Activated naive CD4-positive, alpha-beta T cell (primary cell): ENCODE data around the gene MAP7.
A peak's percentile ranks its signal among the peaks of the same experiment; 100 is the strongest.

Experiments
- DNase-seq, 4 experiments: peaks; one replicate each; lab custom pipeline; 2025; lab: John Stamatoyannopoulos, UW

The MAP7 gene

DNA sequence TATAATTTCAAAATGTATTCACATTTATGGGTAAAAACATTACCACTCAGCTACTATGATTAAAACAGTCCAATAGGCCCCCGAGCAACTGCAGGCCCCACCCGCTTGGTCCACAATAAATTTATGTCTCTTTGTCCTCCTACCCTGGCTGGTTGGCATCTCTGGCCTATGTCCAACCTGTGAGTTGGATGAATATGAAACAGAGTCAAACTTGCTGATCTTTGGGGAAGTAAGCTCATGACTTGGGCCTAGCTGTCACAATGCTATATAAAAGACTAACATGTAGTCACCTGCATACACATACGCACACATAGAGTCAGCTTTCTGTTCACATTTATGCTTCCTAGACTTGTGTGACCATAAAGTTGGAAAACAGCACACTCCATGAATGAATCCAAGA is 20.5 kb downstream of the MAP7 start:
- DNase-seq = no peak

DNA sequence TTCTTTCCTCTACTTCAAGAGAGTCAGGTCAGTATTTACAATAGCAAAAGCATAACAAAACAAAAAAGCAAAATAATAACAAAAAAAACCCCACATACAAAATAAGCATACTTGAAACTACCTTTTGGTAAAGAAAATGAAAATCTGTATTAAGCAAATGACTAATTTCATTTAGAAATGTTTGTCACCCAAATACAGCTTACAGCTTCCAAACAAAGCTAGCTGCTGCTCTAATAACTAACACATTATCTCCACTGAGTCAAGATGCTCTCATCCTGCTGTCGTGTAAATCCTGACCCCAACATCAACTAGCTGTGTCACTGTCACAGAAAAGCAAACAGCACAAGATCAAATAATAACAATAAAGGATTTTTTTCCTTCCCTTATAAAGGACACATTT is 21.7 kb downstream of the MAP7 start:
- no peak for DNase-seq

DNA sequence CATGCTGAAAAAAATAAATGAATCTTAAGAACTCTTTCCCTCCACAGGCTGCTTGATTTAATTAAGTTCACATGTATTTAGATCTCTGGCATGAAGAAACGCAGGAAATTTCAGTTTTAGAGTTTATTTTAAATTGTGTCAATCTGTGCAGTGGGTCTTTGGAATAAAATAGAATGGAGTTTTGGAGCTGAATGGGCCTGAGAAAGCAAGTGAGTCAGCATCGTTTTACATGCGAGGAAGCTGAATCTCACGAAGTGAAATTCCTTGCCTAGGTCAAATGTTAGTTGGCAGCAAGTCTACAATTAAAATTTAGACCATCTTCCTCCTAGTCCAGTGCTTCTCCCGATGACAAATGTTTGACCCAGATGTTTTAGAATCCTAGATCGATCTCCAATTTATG is 22.4 kb downstream of the MAP7 start:
- DNase-seq = no peak

DNA sequence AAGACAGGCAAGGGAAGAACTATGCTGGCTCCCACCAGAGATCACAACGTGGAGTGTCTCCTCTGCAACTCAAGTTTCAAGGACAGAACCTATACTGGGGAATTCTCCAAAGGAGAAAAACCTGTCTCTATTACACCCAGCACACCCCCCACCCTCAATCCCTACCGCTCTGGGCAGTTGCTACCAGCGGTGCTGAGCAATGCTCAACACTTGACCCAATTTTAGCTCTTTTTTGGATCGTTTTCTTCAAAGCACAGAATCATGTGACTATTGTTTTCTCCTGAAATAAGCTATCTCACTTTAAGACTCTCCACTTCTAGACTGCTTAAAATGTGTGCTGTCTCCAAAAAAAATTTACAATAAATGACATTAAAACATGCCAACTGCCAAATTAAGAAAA is 23.3 kb downstream of the MAP7 start:
- DNase-seq = no peak

DNA sequence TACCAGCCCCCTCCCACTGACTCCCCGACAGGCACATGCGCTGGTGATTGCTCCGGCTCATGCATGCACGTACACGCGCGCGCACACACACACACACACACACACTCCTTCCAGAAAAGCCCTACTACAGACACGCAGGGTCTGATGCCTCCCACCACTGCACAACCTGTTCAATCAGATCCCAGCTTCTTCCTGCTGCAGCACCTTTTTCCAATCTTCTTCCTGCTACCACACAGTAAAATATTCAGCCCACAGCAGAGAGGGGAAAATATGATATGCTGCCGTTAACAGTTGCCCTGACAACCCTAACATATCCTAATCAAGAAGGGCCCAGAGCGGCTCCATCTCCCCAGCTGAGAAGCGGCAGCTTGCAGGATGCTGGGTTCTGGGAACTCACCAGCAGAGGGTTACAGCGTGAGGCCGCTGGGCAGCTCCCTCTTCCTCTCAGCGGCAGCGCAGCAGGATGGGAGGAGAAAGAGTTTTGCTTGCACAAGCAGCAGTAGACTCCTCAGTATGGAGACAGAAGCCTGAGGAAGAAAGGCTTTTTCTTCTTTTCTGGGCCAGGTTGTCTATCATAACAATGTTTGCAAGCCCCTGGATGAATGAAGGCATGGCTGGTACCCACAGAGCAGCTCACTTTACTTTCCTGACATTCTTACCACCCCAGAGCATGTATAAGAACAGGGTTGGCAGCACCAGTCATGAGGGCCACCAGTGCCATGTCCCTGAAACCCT is 23.9 kb downstream of the MAP7 start:
- DNase-seq = peak in 3 of 4 experiments; percentile 3 to 27 (median 17)

DNA sequence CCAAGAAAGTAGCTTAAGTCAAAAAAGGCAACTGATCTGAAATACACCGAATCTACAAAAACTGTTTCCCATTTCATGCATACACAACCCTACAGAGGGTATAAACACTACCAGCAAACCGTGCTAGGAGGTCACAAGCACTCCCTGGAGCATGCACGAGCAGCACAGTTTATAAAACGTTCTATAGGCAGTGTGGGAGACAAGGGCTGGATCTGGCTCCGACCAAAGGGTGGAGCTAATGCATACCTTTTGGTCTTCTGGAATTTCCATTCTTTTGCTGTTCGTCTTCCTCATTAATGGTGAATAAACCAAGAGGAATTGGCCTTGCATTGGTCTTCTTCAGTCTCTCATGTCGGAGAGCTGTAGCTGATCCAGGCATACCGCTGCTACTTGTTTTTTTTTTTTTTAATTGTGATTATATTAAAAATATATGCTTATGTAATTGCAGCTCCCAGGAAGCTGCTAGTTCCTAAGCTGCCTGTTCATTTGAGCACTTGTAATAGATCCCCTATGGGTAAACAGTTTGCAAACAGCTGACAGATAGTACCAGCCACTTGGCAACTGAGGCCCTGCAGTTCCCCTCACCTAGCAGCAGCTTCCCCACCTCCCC is 24.5 kb downstream of the MAP7 start:
- no peak for DNase-seq

DNA sequence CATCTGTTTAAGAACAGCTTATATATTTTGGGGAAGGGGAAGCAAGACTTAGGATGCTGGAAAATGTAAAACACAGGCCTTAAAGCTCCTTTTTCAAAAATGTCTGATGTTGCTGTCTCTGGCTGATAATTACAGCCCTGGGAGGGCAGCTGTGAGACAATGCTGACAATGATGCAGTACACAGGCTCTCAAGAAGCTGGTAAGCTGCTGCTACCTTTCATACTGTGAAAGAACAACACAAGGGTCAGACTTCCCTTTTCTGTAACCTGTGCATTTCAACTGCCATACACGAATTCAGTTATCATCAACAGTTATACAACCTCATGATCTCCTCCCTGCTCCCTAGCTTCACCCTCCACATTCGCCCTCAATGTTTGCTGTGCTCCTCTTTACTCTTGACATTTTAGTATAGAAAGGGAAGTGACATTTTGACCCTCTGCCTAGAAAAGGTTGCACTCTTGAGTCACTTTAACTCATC is 25.2 kb downstream of the MAP7 start:
- no peak for DNase-seq

DNA sequence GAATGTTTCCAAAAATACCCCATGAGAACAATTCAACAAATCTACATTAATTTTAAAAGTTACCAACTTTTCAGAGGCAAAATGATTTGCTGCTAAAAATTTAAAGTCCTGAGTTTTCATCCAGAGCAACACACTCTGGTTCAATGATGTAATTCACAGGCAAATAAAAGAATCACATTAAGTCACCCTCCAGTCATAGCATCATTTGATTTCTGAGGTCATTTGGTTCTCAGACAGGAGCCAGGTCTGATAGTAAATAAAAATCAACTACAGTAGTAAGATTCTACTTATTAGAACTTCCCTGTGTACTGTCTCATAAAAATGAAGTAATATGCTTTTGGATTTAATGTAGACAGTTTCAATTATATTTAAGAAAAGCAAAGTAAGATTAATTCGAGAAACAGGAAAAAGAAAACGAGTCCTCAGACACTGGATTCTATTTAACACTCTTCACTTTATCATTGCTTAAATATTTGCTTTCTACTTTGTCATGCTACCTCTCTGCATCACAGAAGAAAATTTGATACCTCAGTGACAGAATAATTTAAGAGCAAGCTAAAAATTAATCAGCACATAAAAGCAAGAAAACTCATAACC is 25.8 kb downstream of the MAP7 start:
- no peak for DNase-seq

DNA sequence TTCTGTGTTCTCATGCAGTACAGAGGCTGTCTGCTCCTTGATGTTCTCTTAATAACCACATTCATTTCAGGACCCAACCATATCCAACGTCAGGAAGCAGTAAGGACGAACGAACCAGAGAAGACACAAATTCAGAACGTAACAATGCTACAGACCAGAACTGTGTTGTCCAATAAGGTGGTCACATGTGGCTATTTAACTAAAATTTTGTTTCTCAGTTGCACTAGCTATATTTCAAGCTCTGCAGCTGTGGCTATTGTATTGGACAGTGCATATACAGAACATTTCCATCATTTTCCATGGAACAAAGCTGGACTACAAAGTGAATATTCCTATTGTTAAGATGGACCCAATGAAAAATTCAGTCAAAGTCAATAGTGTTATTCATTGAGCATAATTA is 27.0 kb downstream of the MAP7 start:
- DNase-seq = no peak

DNA sequence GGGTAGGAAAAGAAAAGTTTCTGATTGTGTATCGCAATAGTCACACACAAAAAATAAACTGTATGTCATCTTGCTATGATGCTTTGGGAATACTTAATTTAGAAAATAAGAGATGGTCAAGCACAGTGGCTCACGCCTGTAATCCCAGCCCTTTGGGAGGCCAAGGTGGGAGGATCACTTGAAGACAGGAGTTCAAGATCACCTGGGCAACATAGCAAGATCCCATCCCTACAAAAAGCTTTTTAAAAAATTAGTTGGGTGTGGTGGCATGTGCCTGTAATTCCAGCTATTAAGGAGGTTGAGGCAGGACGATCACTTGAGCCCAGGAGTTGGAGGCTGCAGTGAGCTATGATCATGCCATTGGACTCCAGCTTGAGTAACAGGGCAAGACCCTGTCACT is 27.6 kb downstream of the MAP7 start:
- no peak for DNase-seq

DNA sequence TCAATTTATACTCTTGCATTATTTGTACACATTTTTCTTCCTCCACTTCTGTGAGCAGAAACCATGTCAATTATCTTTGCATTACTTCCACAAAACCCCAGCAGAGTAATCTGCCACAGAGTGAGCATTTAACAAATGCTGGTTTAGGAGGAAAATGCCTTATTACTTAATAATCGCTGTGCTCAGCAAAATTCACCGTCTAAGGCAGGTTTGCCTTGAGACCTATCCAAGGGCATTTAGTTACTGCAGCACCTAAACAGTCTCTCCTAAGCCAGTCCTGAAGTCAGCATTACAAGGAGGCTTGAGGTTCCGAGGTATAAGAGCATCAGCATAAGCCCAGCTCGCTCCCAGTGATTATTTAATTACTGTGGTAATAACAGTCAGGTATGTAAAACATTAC is 28.3 kb downstream of the MAP7 start:
- DNase-seq = no peak

DNA sequence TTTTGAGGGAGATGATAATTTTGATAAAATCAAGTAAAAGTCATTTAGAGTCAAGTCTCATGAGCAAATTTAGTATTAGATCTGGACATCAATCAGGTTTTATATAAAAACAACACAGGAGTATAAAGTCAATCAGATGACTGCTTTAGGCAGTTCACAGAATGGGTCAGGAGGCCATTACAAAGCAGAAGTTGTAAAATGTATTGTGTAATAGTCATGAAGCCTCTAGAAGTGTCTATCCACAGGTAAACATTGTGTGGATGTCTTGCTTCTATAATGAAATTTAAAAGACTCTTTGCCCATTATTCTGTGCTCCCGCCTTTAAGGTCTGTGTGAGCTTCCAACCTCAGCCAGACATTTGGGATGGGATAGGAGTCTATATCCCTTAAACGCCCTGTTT is 28.8 kb downstream of the MAP7 start:
- DNase-seq = no peak

DNA sequence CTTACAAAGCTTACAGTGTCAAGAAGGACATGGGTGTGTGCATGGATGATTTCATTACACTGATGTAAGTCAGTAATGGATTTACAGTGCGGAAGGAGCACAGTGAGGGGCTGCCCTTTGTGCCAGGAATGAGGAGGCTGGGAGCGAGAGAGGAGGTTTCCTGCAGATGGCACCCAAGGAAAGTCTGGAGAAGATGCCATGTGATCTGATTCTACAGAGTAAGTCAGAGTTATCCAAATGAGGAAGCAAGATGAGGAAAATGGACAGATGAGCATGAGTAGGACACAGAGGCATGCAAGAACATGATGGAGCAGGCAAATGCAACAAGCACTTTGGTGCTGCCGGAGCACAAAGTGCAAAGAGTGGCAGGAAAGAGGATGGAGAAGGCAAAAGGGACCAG is 29.7 kb downstream of the MAP7 start:
- DNase-seq = no peak

DNA sequence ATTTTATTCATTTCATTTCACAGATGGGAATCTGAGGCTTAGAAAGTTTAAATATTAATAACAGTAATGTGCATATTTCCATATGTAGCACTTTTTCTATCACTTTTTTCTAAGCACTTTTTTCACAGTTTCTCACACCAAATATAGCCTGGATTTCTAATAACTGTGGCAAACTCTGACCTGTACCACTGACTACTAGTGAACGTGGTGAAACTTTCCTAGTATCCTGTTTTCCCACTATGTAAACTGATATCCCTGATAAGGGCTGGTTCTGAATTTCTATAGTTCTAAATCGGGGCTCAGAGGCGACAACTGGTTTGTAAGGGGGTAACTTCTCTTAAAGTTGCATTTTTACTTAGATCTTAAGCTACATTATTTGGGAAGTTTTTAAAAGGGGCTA is 32.6 kb downstream of the MAP7 start:
- no peak for DNase-seq

DNA sequence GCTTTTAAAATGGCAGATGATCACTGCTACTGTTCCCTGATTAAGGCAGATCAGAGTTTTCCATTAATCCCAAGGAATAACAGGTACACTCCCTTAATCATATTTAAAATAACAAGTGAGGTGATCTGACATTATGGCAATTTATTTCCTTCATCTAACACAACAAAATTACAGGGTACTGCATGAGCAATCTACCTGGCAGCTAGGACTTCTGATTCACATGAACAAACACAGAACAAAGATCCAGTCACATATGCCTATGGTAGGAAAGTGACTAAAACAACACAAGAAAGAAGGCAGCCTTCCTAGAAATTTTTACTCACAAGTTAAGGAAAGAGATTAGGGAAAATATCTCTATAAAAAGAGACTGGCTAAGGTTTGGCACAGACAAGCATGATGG is 33.2 kb downstream of the MAP7 start:
- DNase-seq = no peak

DNA sequence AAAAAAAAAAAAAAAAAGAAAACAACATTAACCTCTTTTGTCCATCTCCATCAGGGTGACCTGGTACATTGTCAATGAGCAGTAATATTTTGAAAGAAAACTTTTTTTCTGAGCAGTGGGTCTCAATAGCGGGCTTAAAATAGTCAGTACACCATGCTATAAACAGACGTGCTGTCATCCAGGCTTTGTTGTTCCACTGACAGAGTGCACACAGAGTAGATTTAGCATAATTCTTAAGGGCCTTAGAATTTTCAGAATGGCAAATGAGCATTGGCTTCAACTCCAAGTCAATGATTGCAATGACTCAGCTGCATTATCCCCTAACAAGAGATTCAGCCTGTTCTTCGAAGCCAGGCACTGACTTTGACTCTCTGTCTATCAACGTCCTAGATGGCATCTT is 35.6 kb downstream of the MAP7 start:
- DNase-seq = no peak

DNA sequence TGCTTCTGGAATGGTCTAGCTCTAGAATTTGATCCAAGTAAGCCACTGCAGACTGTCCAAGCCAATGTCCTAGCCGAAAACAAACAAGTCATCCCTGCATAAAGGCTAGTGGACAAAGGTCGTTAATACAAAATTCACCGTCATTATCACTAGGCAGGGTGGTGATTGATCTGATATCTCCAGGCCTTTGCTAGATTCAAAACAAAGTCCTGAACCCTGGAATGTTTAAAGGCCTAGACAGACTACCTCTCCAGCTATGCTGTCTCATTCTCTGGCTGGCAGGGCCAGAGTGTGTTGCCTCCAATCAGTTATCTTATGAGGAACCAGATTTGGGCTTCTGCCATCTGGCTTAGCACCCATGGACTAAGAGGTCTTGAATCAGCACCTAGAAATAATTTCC is 38.3 kb downstream of the MAP7 start:
- DNase-seq = no peak

DNA sequence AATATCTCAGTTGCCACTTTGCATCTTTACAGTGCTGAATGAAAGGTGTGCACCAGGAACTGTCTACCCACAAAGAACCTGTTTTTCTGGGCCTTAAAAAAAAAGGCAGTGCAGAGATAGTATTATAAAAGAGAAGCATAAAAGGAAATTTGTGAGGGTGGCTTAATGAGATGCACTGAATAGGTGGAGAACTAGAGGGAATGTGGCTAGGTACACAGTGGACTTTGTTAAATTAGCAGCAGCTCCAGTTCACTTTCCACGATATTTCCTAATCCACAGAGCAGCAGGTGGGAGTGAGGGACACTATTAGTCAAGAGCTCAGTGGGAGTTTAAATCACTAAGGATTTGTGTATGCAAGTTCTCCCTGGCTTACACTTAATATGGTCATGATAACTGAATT is 38.8 kb downstream of the MAP7 start:
- DNase-seq = no peak

DNA sequence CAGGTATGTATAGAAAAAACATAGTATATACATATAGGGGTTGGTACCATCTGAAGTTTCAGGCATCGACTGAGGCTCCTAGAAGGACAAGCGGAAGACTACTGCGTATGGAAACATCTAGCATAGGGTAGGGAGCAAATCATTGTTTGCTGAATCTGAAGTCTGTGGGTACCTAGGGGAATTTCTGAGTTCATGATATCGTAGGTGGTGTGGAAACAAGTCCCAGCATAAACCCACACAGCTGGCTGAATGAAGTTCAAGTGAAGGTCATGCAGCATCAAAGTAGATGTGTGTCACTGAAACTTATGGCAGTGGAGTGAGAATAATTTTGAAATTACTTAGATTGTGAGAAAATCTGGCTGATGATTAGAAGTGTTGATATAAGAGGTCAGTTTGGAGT is 39.4 kb downstream of the MAP7 start:
- no peak for DNase-seq

DNA sequence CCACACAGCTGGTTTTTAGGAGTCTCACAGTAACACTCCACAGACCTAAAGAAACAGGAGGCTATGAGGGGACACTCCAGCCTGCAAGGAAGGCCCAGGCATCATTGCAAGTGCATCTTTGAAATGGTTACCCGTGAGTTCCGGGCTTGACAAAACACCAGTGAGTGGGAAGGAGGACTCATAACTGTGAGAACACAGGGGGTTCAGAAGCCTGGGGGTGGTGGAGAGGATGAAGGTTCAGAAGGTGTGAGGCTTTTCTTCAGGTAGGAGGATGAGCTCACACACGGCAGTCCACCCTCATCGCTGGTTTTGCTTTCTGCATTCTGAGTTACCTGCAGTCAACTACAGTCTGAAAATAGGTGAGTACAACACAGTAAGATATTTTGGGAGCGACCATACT is 39.9 kb downstream of the MAP7 start:
- DNase-seq = no peak

DNA sequence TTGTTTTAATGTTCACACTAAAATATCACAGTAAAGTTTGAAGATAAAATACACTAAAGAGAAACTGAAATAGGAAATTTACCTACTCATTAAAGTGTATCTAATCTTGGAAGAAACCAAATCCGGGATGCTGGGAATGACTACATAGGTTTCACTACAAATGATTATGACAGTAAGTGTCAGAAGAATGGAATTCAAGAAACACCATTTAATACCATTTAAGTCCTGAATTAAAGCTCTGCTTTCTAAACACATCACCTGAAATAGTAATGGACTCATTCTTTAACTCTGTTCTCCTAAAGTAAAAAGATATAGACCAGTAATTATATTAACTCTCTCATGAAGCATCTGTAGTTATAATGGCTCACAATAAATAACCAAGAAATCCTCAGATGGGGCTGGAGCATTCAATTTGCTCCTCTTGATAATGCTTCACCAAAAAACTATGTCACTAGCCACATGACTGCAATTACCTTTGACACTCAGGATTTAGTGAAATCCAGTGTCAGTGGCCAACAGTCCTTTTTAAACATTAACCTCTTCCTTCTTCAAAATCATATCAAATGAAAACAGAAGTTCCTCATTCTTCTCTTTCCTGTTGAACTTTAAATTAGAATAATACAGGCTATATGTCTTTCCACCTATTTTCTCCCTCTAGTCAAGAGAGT is 41.4 kb downstream of the MAP7 start:
- no peak for DNase-seq

DNA sequence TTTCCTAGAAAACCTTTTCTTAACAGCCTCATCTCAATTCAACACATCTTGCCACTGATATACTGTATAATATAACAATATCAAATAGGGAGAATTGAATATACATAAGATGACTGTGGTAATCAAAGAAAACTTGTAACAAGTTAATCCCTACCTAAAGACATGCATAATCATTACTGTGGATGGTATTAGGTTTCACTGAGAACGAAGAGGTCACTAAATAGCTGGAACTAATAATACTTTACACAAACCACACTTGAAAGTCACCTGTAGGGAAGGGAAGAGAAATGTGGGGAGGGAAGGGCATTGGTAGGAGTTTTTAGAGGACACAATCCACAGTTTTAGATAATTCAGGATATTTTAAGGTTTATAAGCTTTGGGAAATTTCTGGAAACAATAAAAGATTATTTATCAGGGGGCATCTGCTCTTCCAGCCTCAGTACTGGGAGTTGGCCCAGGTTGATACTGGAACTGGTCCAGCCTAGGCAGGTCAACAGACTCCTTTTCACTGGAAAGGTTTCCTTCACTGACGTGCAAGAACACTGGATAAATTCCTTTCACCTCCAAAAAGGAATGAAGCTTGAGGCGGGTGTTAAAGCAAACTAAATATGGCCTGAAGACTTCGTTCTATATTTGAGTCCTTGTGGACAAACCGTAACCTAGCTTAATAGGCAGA is 44.0 kb downstream of the MAP7 start:
- DNase-seq = no peak
